Tibial artery (tissue), 4 donors: ENCODE measurements around the gene ARFRP1.
A peak's percentile ranks its signal among the peaks of the same experiment; 100 is the strongest.

Experiments used
- DNase-seq, 2 donors: peaks; one replicate each; pipeline ENCODE4 v3.0.0-alpha.2; 2019
- H3K27ac ChIP-seq, 2 donors: fragments of 200-600 bp; sonication (generic) in 1 of 2; 1 replicate in 1 of 2; 2 replicates in 1 of 2; pipeline ENCODE4 v1.5.1; 2018 to 2019; ENCODE audit warnings: mild to moderate bottlenecking in 1 of 2
- H3K27me3 ChIP-seq, 2 donors: fragments of 200-600 bp; sonication (generic) in 1 of 2; one replicate each; pipeline versions ENCODE4 v1.5.1 to v1.6.0; 2016 to 2019
- H3K36me3 ChIP-seq, 3 donors: fragments of 200-600 bp; sonication (generic) in 2 of 3; one replicate each; pipeline ENCODE4 v1.5.1; 2016 to 2019; ENCODE audit warnings: mild to moderate bottlenecking in 2 of 3
- H3K4me1 ChIP-seq, 4 donors: fragments of 200-600 bp; sonication (generic) in 2 of 4; 1 replicate in 3 of 4; 2 replicates in 1 of 4; pipeline ENCODE4 v1.5.1; 2016 to 2019
- H3K4me3 ChIP-seq, 2 donors: fragments of 200-600 bp; sonication (generic) in 1 of 2; 1 replicate in 1 of 2; 2 replicates in 1 of 2; pipeline ENCODE4 v1.5.1; 2018 to 2019; ENCODE audit warnings: mild to moderate bottlenecking in 2 of 2
- H3K9me3 ChIP-seq, 3 donors: fragments of 200-600 bp; sonication (generic) in 1 of 3; one replicate each; pipeline ENCODE4 v1.5.1; 2016 to 2019
- intact Hi-C: fragments of 100-400 bp; cut with DNase I; formaldehyde crosslinking; loops from one replicate; pipeline ENCODE4 v1.15.0; 2023; ENCODE audit warnings: low total_unique reads
- TF ChIP-seq, protein P1 (sequence below), 2 experiments: fragments of 200-600 bp in 1 of 2; fragments of 450-650 bp in 1 of 2; IDR thresholded peaks; one replicate each; pipeline ENCODE4 v1.5.1; 2017 to 2019; ENCODE audit warnings: antibody characterized with exemption in 2 of 2, mild to moderate bottlenecking in 1 of 2, moderate library complexity in 1 of 2

Gene ARFRP1

DNA sequence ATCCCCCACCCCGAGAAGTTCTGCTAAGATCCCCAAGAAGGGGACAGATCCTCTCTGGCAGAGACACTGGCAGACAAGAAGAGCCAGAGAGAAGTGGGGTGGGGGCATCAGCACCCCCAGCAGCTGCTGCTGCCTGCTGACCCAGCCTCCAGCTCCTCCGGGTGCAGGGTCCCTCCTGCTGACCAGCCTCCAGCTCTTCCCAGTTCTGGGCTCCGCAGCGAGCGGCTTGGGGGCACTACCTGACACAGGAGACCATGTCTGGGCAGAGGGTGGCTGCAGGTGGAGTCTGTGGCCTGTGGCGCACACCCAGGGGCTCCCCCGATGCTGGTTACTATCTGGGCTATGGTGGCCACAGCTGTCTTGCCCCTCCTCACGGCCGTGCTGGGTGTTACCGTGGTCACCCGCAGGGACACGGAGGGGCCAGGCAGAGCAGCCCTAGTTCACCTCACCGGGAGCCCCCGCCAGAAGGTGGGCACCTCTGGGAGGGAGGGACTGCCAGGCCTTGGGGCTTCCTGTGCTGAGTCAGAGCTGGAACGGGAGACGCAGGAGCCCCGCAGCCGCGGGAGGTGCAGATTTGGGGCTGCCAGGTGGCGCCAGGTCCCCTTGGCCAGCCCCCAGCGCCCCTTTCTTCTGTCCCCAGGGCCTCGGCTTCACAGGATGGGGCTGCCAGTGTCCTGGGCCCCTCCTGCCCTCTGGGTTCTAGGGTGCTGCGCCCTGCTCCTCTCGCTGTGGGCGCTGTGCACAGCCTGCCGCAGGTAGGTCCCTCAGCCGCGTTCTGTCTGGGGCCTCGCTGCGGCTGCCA is 29.3 kb upstream of the ARFRP1 start:
- no peak overlapping the region for H3K27ac ChIP-seq
- peaks cover 0 to 38% (median 31%) of the 10 kb centered on the region in 4 donors for H3K4me1 ChIP-seq

DNA sequence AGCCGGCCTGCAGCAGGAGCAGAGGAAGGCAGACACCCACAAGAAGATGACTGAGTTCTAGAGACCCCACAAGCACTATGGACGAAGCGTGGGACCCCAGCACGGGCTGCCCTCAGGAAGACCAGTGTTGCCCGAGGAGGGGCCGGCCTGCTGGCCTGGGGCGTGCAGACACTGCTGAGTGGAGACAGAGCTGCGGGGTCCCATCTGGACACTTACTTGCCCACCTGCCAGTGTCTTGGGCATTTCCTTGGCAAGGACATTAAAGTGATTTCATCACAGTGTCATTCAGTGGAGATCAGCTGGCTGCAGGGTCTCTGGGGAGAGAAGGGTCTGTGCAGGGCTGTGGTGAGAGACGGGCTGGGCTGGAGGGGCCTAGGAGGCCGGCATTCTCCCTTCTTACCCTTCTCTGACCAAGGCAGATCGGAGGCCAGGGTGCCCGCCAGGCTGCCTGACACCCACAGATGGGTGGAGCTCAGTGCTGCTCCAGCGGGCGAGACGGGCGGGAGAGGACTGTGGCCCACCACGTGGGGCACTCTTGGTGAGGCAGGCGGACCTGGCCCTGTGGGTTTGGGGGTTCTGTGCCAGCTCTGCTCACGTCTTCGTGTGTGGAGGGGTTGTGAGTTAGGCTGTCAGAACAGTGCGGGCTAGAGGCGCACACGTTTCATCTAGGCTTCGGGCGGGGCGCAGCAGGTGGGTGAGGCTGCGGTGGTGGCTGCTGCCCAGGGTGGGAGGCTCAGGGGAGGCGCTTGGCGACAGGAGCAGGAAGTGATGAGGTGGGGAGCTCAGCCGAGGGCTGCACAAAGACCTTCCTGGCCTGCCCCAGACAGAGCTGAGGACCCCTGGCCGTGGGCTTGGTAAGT is 28.3 kb upstream of the ARFRP1 start, which contains the start of gene LIME1:
TSS of gene LIME1 (plus strand) at position 806 of the 860 bp plus-strand sequence. CDS start 886 bp downstream, outside the sequence.
- Histone ChIP-seq H3K27ac (no peak within 1 kb of the TSS), H3K27me3 (no peaks in the 10 kb centered on the region), H3K9me3 (no peaks in the 10 kb centered on the region), H3K36me3 (peaks cover 15 to 39% (median 31%) of the 10 kb centered on the region in 3 donors), H3K4me1 (peaks cover 0 to 28% (median 22%) of the 10 kb centered on the region in 4 donors), H3K4me3 (peak within 1 kb of the TSS in 1 of 2 donors; percentile 63)
- peak in 1 of 2 donors; percentile 67 for DNase-seq
- TF ChIP-seq, protein P1, sequence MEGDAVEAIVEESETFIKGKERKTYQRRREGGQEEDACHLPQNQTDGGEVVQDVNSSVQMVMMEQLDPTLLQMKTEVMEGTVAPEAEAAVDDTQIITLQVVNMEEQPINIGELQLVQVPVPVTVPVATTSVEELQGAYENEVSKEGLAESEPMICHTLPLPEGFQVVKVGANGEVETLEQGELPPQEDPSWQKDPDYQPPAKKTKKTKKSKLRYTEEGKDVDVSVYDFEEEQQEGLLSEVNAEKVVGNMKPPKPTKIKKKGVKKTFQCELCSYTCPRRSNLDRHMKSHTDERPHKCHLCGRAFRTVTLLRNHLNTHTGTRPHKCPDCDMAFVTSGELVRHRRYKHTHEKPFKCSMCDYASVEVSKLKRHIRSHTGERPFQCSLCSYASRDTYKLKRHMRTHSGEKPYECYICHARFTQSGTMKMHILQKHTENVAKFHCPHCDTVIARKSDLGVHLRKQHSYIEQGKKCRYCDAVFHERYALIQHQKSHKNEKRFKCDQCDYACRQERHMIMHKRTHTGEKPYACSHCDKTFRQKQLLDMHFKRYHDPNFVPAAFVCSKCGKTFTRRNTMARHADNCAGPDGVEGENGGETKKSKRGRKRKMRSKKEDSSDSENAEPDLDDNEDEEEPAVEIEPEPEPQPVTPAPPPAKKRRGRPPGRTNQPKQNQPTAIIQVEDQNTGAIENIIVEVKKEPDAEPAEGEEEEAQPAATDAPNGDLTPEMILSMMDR (IDR thresholded peaks at IDR 0.05), result no peak
- intact Hi-C loops, result loop anchor here (10.0 kb wide), 2 partner anchors 81 to 129 kb away; partner anchors contain the start of genes ABHD16B, RTEL1, STMN3 and TPD52L2

More for the DNA sequence above, 29.3 kb upstream of the ARFRP1 start:
- H3K27me3 ChIP-seq, result no peaks in the 10 kb centered on the region
- intact Hi-C loops, result loop anchor here (10.0 kb wide), 2 partner anchors 82 to 128 kb away; partner anchors contain the start of genes ABHD16B, RTEL1, STMN3 and TPD52L2
- H3K36me3 ChIP-seq, result peaks cover 20 to 45% (median 39%) of the 10 kb centered on the region in 3 donors
- peak in 1 of 2 donors; percentile 67 for DNase-seq
- peak overlapping the region in 1 of 2 donors; percentile 63 for H3K4me3 ChIP-seq
- H3K9me3 ChIP-seq, result no peaks in the 10 kb centered on the region
- TF ChIP-seq, protein P1 (IDR thresholded peaks at IDR 0.05), result no peak

DNA sequence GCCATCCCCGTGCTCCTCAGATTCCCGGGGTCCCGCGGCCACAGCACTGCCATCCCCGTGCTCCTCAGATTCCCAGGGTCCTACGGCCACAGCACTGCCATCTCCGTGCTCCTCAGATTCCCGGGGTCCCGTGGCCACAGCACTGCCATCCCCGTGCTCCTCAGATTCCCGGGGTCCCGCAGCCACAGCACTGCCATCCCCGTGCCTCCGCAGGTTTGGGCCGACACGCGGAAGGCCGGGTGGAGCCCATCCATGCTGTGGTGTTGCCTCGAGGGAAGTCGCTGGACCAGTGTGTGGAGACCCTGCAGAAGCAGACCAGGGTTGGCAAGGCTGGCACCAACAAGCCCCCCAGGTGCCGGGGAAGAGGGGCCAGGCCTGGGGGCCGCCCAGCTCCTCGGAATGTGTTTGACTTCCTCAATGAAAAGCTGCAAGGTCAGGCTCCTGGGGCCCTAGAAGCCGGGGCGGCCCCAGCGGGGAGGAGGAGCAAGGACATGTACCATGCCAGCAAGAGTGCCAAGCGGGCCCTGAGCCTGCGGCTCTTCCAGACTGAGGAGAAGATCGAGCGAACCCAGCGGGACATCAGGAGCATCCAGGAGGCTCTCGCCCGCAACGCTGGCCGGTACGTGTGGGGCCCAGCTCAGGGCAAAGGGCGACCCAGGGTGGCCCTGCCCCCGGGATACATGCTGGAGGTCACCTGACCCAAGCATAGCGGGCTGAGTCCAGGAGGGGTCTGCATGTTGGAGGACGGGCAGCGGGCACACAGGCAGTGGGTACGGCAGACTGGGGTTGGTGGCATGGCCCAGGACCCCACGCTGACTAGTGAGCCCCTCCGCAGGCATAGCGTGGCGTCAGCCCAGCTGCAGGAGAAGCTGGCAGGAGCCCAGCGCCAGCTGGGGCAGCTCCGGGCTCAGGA is 27.4 kb upstream of the ARFRP1 start:
- Histone ChIP-seq H3K4me1 (peaks cover 0 to 22% (median 18%) of the 10 kb centered on the region in 4 donors), H3K36me3 (peaks cover 17 to 44% (median 37%) of the 10 kb centered on the region in 3 donors), H3K27me3 (no peaks in the 10 kb centered on the region), H3K27ac (no peak overlapping the region), H3K4me3 (no peak overlapping the region), H3K9me3 (no peaks in the 10 kb centered on the region)
- TF ChIP-seq, protein P1 (IDR thresholded peaks at IDR 0.05), result no peak
- DNase-seq, result peak in 1 of 2 donors; percentile 63
- intact Hi-C loops, result loop anchor here (10.0 kb wide), 2 partner anchors 80 to 130 kb away; partner anchors contain the start of genes ABHD16B, RTEL1, STMN3 and TPD52L2

DNA sequence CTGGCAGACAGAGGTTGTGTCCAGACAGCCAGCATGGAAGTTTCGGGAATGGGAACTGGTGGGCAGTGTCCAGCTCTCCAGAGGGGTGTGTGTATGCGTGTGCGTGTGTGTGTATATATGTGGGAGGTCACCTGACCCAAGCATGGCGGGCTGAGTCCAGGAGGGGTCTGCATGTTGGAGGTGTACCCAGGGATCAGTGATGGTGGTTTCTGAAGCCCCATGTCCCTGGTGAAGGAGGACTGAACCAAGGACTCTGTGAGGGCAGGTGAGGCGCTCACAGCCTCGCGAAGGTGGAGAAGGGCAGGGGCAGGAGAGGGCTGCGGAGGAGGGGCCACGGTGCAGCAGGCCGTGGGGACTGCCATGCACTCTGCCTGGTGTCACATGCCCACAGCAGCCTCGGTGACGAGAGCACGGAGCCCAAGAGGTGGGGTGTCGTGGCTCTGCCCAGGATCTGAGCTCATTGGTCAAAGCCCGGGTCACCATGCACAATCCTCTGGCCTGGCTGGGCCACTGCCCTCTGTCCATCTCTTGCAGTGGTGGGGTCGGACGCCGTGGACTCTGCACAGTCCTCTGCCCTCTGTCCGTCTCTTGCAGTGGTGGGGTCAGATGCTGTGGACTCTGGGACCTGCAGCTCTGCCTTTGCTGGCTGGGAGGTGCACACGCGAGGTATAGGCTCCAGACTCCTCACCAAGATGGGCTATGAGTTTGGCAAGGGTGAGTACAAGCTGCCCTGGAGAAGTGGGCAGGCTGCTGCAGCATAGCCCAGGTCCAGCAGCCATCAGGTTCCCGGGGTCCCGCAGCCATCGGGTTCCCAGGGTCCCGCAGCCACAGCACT is 26.6 kb upstream of the ARFRP1 start:
- Histone ChIP-seq H3K27me3 (no peaks in the 10 kb centered on the region), H3K9me3 (no peaks in the 10 kb centered on the region), H3K4me1 (peaks cover 0 to 22% (median 18%) of the 10 kb centered on the region in 4 donors), H3K27ac (no peak overlapping the region), H3K36me3 (peaks cover 24 to 47% (median 45%) of the 10 kb centered on the region in 3 donors), H3K4me3 (no peak overlapping the region)
- DNase-seq, result peak in 1 of 2 donors; percentile 60
- TF ChIP-seq, protein P1 (IDR thresholded peaks at IDR 0.05), result no peak
- intact Hi-C loops, result loop anchor here (10.0 kb wide), 2 partner anchors 80 to 130 kb away; partner anchors contain the start of genes ABHD16B, RTEL1, STMN3 and TPD52L2
